GM12873 (cell line): Measurements from ENCODE around the gene NBEAL2.

Experiments
- CTCF ChIP-seq: IDR thresholded peaks from 2 replicates; pipeline ENCODE4 v1.5.1; 2012; ENCODE audit warnings: low read depth, mild to moderate bottlenecking, moderate library complexity, low read length, control low read depth; ENCODE audit not compliant: insufficient read depth; ENCODE audit errors: missing control alignments

NBEAL2 gene

GRCh38 chr3:46968783-46969428 lies 10.6 kb upstream of the NBEAL2 start:
- TF ChIP-seq CTCF: no peak

GRCh38 chr3:46970391-46971091 lies 8.9 kb upstream of the NBEAL2 start:
- no peak for TF ChIP-seq CTCF

- no peak for TF ChIP-seq CTCF
Measured at GRCh38 chr3:46971151-46971550, 8.3 kb upstream of the NBEAL2 start.

GRCh38 chr3:46971742-46972141 lies 7.7 kb upstream of the NBEAL2 start:
- TF ChIP-seq CTCF: no peak

- no peak for TF ChIP-seq CTCF
Measured at GRCh38 chr3:46972396-46972795, 7.1 kb upstream of the NBEAL2 start.

GRCh38 chr3:46974421-46975171 lies 4.9 kb upstream of the NBEAL2 start:
- no peak for TF ChIP-seq CTCF
